HFF-Myc (cell line): ENCODE results near the gene SSR2.
"Not testable (repeated sequence)": the region's sequence is repeated elsewhere in the genome, so short reads cannot be mapped to it uniquely, and the experiment has no call there.

Source experiments
- DNase-seq: peaks from one replicate; pipeline ENCODE4 v3.0.0-alpha.2; 2011; ENCODE audit warnings: low read depth; ENCODE audit errors: extremely low read depth
- H3K4me3 ChIP-seq: replicated peaks from 2 replicates; pipeline ENCODE4 v1.5.1; 2011; ENCODE audit warnings: low read depth, mild to moderate bottlenecking, control low read depth, low read length
- CTCF ChIP-seq: IDR thresholded peaks from 2 replicates; pipeline ENCODE4 v1.5.1; 2012; ENCODE audit warnings: mild to moderate bottlenecking, low read depth, low read length, control low read depth; ENCODE audit errors: missing control alignments

SSR2 gene

GRCh38 chr1:155996166-155996565 lies 24.6 kb downstream of the SSR2 start:
- TF ChIP-seq CTCF, result no peak
- DNase-seq, result no peak
- no peak overlapping the region for H3K4me3 ChIP-seq

GRCh38 chr1:155993595-155993994 lies 27.2 kb downstream of the SSR2 start:
- TF ChIP-seq CTCF, result no peak
- H3K4me3 ChIP-seq, result no peak overlapping the region
- DNase-seq, result no peak

- no peak for DNase-seq
- TF ChIP-seq CTCF, result no peak
Measured at GRCh38 chr1:155990005-155990739, 30.6 kb downstream of the SSR2 start.

GRCh38 chr1:155989242-155990004 lies 31.3 kb downstream of the SSR2 start:
- DNase-seq, result no peak
- TF ChIP-seq CTCF, result peak; percentile 99
- no peak overlapping the region for H3K4me3 ChIP-seq

More at GRCh38 chr1:155990005-155990739, 30.6 kb downstream of the SSR2 start:
- H3K4me3 ChIP-seq, result no peak overlapping the region

GRCh38 chr1:155984903-155985645 lies 35.7 kb downstream of the SSR2 start:
- not testable (repeated sequence) for H3K4me3 ChIP-seq, DNase-seq

GRCh38 chr1:155984341-155984740 lies 36.4 kb downstream of the SSR2 start:
- H3K4me3 ChIP-seq, result no peak overlapping the region
- DNase-seq, result no peak
- no peak for TF ChIP-seq CTCF
